Dermis microvascular lymphatic vessel endothelial cell (primary cell): ENCODE measurements around the gene EYA2. TPM values are rescaled to one million over a fixed set of nuclear protein-coding genes. Genes with fewer than 3 reads are reported as not detected.
"Not testable (repeated sequence)": the region's sequence is repeated elsewhere in the genome, so short reads cannot be mapped to it uniquely, and the experiment has no call there.

Experiments
- DNase-seq, 2 donors: peaks; one replicate each; pipeline versions ENCODE4 v3.0.0 to v3.0.0-alpha.2; 2010; ENCODE audit warnings: low read depth in 2 of 2
- total RNA-seq: library from RNA; depleted of rRNA; stranded (reverse); fragments of >200 nt; gene quantifications from 2 replicates; pipeline ENCODE4 v1.2.1, GENCODE V29; 2014

The EYA2 gene
- total RNA-seq, 1 donor from 2014 or later = not detected

- no peak for DNase-seq
Observed at GRCh38 chr20:46930640-46931339, 36.1 kb downstream of the EYA2 start.

- DNase-seq = no peak
Observed at GRCh38 chr20:46931699-46932098, 37.1 kb downstream of the EYA2 start.

GRCh38 chr20:46932439-46932838 lies 37.8 kb downstream of the EYA2 start:
- not testable (repeated sequence) for DNase-seq

- DNase-seq = no peak
Observed at GRCh38 chr20:46933150-46933549, 38.5 kb downstream of the EYA2 start.

GRCh38 chr20:46934746-46935287 lies 40.2 kb downstream of the EYA2 start:
- DNase-seq = no peak

- DNase-seq = no peak
Observed at GRCh38 chr20:46935394-46936017, 40.9 kb downstream of the EYA2 start.

GRCh38 chr20:46936415-46937156 lies 41.9 kb downstream of the EYA2 start:
- DNase-seq = no peak

GRCh38 chr20:46937157-46937523 lies 42.5 kb downstream of the EYA2 start:
- no peak for DNase-seq

- no peak for DNase-seq
Observed at GRCh38 chr20:46937533-46938226, 43.0 kb downstream of the EYA2 start.

- no peak for DNase-seq
Observed at GRCh38 chr20:46938434-46938833, 43.8 kb downstream of the EYA2 start.

- DNase-seq = no peak
Observed at GRCh38 chr20:46939031-46939965, 44.7 kb downstream of the EYA2 start.

GRCh38 chr20:46940616-46941015 lies 46.0 kb downstream of the EYA2 start:
- DNase-seq = no peak

GRCh38 chr20:46941404-46941803 lies 46.8 kb downstream of the EYA2 start:
- DNase-seq = no peak

- DNase-seq = no peak
Observed at GRCh38 chr20:46943861-46944591, 49.4 kb downstream of the EYA2 start.

GRCh38 chr20:46945465-46945864 lies 50.8 kb downstream of the EYA2 start:
- no peak for DNase-seq

GRCh38 chr20:46946181-46946624 lies 51.6 kb downstream of the EYA2 start:
- no peak for DNase-seq

GRCh38 chr20:46946796-46947195 lies 52.2 kb downstream of the EYA2 start:
- no peak for DNase-seq

GRCh38 chr20:46948081-46948480 lies 53.4 kb downstream of the EYA2 start:
- no peak for DNase-seq

GRCh38 chr20:46951405-46951804 lies 56.8 kb downstream of the EYA2 start:
- DNase-seq = no peak
